IMR-90 (cell line): ENCODE results near the gene ANKRD55. TPM values are rescaled to one million over a fixed set of nuclear protein-coding genes. Genes with fewer than 3 reads are reported as not detected.

Experiments used
- ATAC-seq: fragments of 200-7000 bp; cut with Tn5 transposase; 2 replicates; pipeline ENCODE4 v1.9.1; 2020; ENCODE audit warnings: low read depth, mild to moderate bottlenecking, moderate library complexity
- BruUV-seq: library from RNA; stranded (reverse); fragments of 400-500 nt; replicated peaks from 2 replicates; lab custom pipeline; 2021; lab: Mats Ljungman, UMichigan
- CTCF ChIA-PET: fragments of 300-600 bp; formaldehyde crosslinking; extraction: SDS; loops from one replicate; lab custom pipeline; 2021; ENCODE audit warnings: antibody characterized with exemption; lab: Yijun Ruan, JAX
- POLR2A ChIA-PET: fragments of 300-600 bp; sonication (Branson Sonifier 250); formaldehyde crosslinking; loops from one replicate; lab custom pipeline; 2022; ENCODE audit warnings: antibody characterized with exemption; ENCODE audit not compliant: unreplicated experiment; lab: Charles Lee
- DNase-seq: peaks from one replicate; pipeline ENCODE4 v3.0.0; 2013
- H2AFZ ChIP-seq: replicated peaks from 2 replicates; pipeline ENCODE3; 2013; ENCODE audit warnings: low read length, mild to moderate bottlenecking; ENCODE audit not compliant: poor library complexity
- H2AK5ac ChIP-seq: 2 replicates; pipeline ENCODE4 v1.6.1; 2013; ENCODE audit warnings: low read depth, low read length, inconsistent platforms
- H2AK9ac ChIP-seq: replicated peaks from 2 replicates; pipeline ENCODE3; 2013; ENCODE audit warnings: mild to moderate bottlenecking, low read depth, low read length, moderate library complexity; ENCODE audit not compliant: poor library complexity
- H2BK120ac ChIP-seq: 2 replicates; pipeline ENCODE4 v1.6.1; 2013; ENCODE audit warnings: low read depth, low read length, inconsistent platforms
- H2BK15ac ChIP-seq: 3 replicates; pipeline ENCODE4 v1.6.1; 2013; ENCODE audit warnings: low read depth, low read length, inconsistent platforms
- H2BK20ac ChIP-seq: 2 replicates; pipeline ENCODE4 v1.6.1; 2013; ENCODE audit warnings: low read depth, mild to moderate bottlenecking, inconsistent platforms, low read length, moderate library complexity
- H2BK5ac ChIP-seq: 2 replicates; pipeline ENCODE4 v1.6.1; 2013; ENCODE audit warnings: mild to moderate bottlenecking, low read depth, low read length, inconsistent platforms; ENCODE audit not compliant: poor library complexity, severe bottlenecking
- H3K14ac ChIP-seq: replicated peaks from 2 replicates; pipeline ENCODE4 v1.6.1; 2013; ENCODE audit warnings: low read depth, low read length, inconsistent platforms
- H3K18ac ChIP-seq: 2 replicates; pipeline ENCODE4 v1.6.1; 2013; ENCODE audit warnings: low read depth, low read length, control low read depth
- H3K23ac ChIP-seq: 2 replicates; pipeline ENCODE4 v1.6.1; 2013; ENCODE audit warnings: low read depth, low read length, inconsistent platforms
- H3K27ac ChIP-seq: 2 replicates; pipeline ENCODE4 v1.5.1; 2013; ENCODE audit warnings: mild to moderate bottlenecking, control low read depth, low read length; ENCODE audit not compliant: insufficient read depth
- H3K27me3 ChIP-seq: 2 replicates; pipeline ENCODE4 v1.6.1; 2013; ENCODE audit warnings: low read length; ENCODE audit not compliant: control insufficient read depth, insufficient read depth
- H3K36me3 ChIP-seq: 2 replicates; pipeline ENCODE4 v1.6.1; 2013; ENCODE audit warnings: low read length, mixed read lengths; ENCODE audit not compliant: control insufficient read depth, insufficient read depth
- H3K4ac ChIP-seq: 2 replicates; pipeline ENCODE4 v1.6.1; 2013; ENCODE audit warnings: low read depth, low read length, inconsistent platforms
- H3K4me1 ChIP-seq: 2 replicates; pipeline ENCODE4 v1.6.1; 2013; ENCODE audit warnings: low read length, mixed read lengths; ENCODE audit not compliant: control insufficient read depth, insufficient read depth
- H3K4me2 ChIP-seq: 2 replicates; pipeline ENCODE4 v1.6.1; 2013; ENCODE audit warnings: low read depth, mild to moderate bottlenecking, control low read depth, low read length, moderate library complexity
- H3K4me3 ChIP-seq: 2 replicates; pipeline ENCODE4 v1.5.1; 2013; ENCODE audit warnings: low read depth, mild to moderate bottlenecking, control low read depth, low read length, moderate library complexity; ENCODE audit not compliant: insufficient read depth
- H3K56ac ChIP-seq: 2 replicates; pipeline ENCODE4 v1.6.1; 2013; ENCODE audit warnings: low read length, inconsistent platforms; ENCODE audit not compliant: insufficient read depth; ENCODE audit errors: extremely low read depth
- H3K79me1 ChIP-seq, 2 experiments: 2 replicates each; pipeline ENCODE4 v1.6.1; 2013; ENCODE audit warnings: low read length in 2 of 2, inconsistent platforms in 1 of 2, low read depth in 1 of 2
- H3K9ac ChIP-seq: 2 replicates; pipeline ENCODE4 v1.6.1; 2013; ENCODE audit warnings: low read depth, low read length, control low read depth
- H3K9me1 ChIP-seq: 2 replicates; pipeline ENCODE4 v1.6.1; 2013; ENCODE audit warnings: low read length, inconsistent platforms; ENCODE audit not compliant: insufficient read depth
- H3K9me3 ChIP-seq: 2 replicates; pipeline ENCODE4 v1.6.1; 2013; ENCODE audit warnings: low read length; ENCODE audit not compliant: control insufficient read depth, insufficient read depth
- H4K20me1 ChIP-seq: 2 replicates; pipeline ENCODE4 v1.6.1; 2013; ENCODE audit warnings: low read length, inconsistent platforms; ENCODE audit not compliant: insufficient read depth
- H4K5ac ChIP-seq: 2 replicates; pipeline ENCODE4 v1.6.1; 2013; ENCODE audit warnings: mild to moderate bottlenecking, low read depth, low read length, control low read depth
- H4K8ac ChIP-seq, 2 experiments: 2 replicates each; pipeline ENCODE4 v1.6.1; 2013; ENCODE audit warnings: low read depth in 2 of 2, low read length in 2 of 2, control low read depth in 1 of 2, inconsistent platforms in 1 of 2
- H4K91ac ChIP-seq: 2 replicates; pipeline ENCODE4 v1.6.1; 2013; ENCODE audit warnings: low read depth, low read length, inconsistent platforms; ENCODE audit not compliant: insufficient read depth
- BHLHE40 ChIP-seq: fragments of 150-350 bp; IDR thresholded peaks from 2 replicates; pipeline ENCODE4 v1.6.1; 2016; ENCODE audit warnings: mild to moderate bottlenecking, low read depth, low read length
- CEBPB ChIP-seq: IDR thresholded peaks from 2 replicates; pipeline ENCODE4 v1.6.1; 2012; ENCODE audit warnings: low read depth, low read length, improper control_type of control experiment
- CHD1 ChIP-seq: IDR thresholded peaks from 2 replicates; pipeline ENCODE4 v1.6.1; 2012; ENCODE audit warnings: low read depth, low read length, improper control_type of control experiment
- FOS ChIP-seq: fragments of 150-350 bp; IDR thresholded peaks from 2 replicates; pipeline ENCODE4 v1.6.1; 2016; ENCODE audit warnings: low read depth, low read length
- MAFK ChIP-seq: IDR thresholded peaks from 2 replicates; pipeline ENCODE4 v1.6.1; 2012; ENCODE audit warnings: low read depth, low read length, improper control_type of control experiment
- MAZ ChIP-seq: IDR thresholded peaks from 2 replicates; pipeline ENCODE4 v1.6.1; 2012; ENCODE audit warnings: low read depth, mild to moderate bottlenecking, low read length, improper control_type of control experiment, moderate library complexity, borderline replicate concordance
- NFE2L2 ChIP-seq: fragments of 150-350 bp; IDR thresholded peaks from 2 replicates; pipeline ENCODE4 v1.6.1; 2016; ENCODE audit warnings: low read depth, mild to moderate bottlenecking, low read length
- RFX5 ChIP-seq: IDR thresholded peaks from 2 replicates; pipeline ENCODE4 v1.8.0; 2012; ENCODE audit warnings: low read depth, mild to moderate bottlenecking, low read length, moderate library complexity
- SMC3 ChIP-seq: fragments of 150-350 bp; IDR thresholded peaks from 2 replicates; pipeline ENCODE4 v1.6.1; 2016; ENCODE audit warnings: low read depth, mild to moderate bottlenecking, antibody characterized with exemption, low read length, moderate library complexity
- WGBS, 2 experiments: methylation state at CpG; one replicate each; pipeline versions ENCODE4 v1.1.5 to v1.1.7; 2013; ENCODE audit warnings: missing lambda C conversion rate in 2 of 2; ENCODE audit not compliant: insufficient read length in 1 of 2; ENCODE audit errors: extremely low coverage in 2 of 2; 5-methylcytosine and 5-hydroxymethylcytosine counted together
- dilution Hi-C: fragments of 300-500 bp; cut with HindIII; formaldehyde crosslinking; loops from one replicate; pipeline ENCODE4 v1.14.3; 2018; ENCODE audit warnings: low sequenced_read_pairs; ENCODE audit not compliant: unreplicated experiment
- in situ Hi-C: fragments of 300-500 bp; cut with MboI; formaldehyde crosslinking; loops from 3 replicates; pipeline ENCODE4 v1.14.3; 2019; ENCODE audit warnings: low sequenced_read_pairs, inconsistent platforms, mixed read lengths
- intact Hi-C: fragments of 100-400 bp; cut with micrococcal nuclease; formaldehyde crosslinking; loops from 2 replicates; pipeline ENCODE4 v1.10.0; 2022
- polyA plus RNA-seq, 3 experiments: library from polyadenylated mRNA; depleted of rRNA; stranded (reverse); fragments of >200 nt; gene quantifications; 2 replicates each; pipeline ENCODE4 v1.2.3, GENCODE V29; 2012; ENCODE audit warnings: low replicate concordance in 1 of 3
- total RNA-seq: library from RNA; depleted of rRNA; stranded (reverse); fragments of >200 nt; gene quantifications from 2 replicates; pipeline ENCODE4 v1.2.3, GENCODE V29; 2012
- TF ChIP-seq, protein P1 (sequence below): fragments of 150-350 bp; IDR thresholded peaks from 2 replicates; pipeline ENCODE4 v1.6.1; 2017; ENCODE audit warnings: mild to moderate bottlenecking, antibody characterized with exemption, low read length, low read depth
- TF ChIP-seq, protein P2 (sequence below): conservative IDR thresholded peaks from 2 replicates; pipeline ENCODE4 v1.5.1; 2012; ENCODE audit warnings: mild to moderate bottlenecking, low read depth, low read length, improper control_type of control experiment
- TF ChIP-seq, protein P3 (sequence below): fragments of 150-350 bp; IDR thresholded peaks from 2 replicates; pipeline ENCODE4 v1.6.1; 2016; ENCODE audit warnings: low read depth, mild to moderate bottlenecking, low read length, moderate library complexity, borderline replicate concordance

The ANKRD55 gene
- total and polyA plus RNA-seq, 2 of the 4 experiments (the other 2 are of a cell fraction), result not detected

DNA sequence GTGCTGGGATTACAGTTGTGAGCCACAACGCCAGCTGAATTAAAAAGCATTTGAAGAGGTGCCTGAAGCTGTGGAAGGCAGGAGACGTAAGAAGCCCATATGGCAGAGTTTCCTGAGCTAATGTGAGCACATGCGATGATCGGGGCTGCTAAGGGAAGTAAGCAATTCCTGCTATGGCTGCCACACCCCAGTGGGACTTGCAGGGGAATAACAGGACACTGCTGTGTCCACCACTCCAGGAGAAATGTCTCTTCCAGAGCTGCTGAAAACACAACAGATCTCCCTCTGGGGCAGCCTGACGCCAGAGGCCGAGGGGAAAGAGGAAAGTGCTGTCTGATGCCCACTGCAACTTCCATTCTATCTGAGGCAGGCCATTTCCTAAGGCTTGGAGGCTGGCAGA, 46.2 kb upstream of the ANKRD55 start:
- dilution Hi-C loops (no loop called here), in situ Hi-C loops (no loop called here), intact Hi-C loops (loop anchor here (2.0 kb wide), 1 partner anchor 538 kb away; no protein-coding TSS in a partner anchor)
- Histone ChIP-seq H4K5ac (peak overlapping the region; percentile 82), H4K8ac (peak overlapping the region; percentile 97 to 99), H3K9ac (peak overlapping the region; percentile 78), H2BK5ac (peak overlapping the region; percentile 78), H3K4ac (peak overlapping the region; percentile 100), H3K4me1 (peaks cover 24% of the 10 kb centered on the region), H3K23ac (peak overlapping the region; percentile 100), H4K91ac (peak overlapping the region; percentile 100), H2BK20ac (peak overlapping the region; percentile 99), H4K20me1 (no peaks in the 10 kb centered on the region), H3K36me3 (no peaks in the 10 kb centered on the region), H2BK120ac (peak overlapping the region; percentile 99), H3K27ac (peak overlapping the region; percentile 98), H3K4me3 (no peak overlapping the region), H3K9me3 (no peaks in the 10 kb centered on the region), H3K4me2 (no peak overlapping the region), H3K79me1 (peaks cover 0 to 21% of the 10 kb centered on the region in 2 experiments; a peak in 1 of 4 replicates), H3K14ac (peak overlapping the region; percentile 97), H3K9me1 (peaks cover 29% of the 10 kb centered on the region), H3K18ac (peak overlapping the region; percentile 98), H2BK15ac (peak overlapping the region; percentile 64; the same call in 2 of the 3 replicates), H2AFZ (peak overlapping the region; percentile 73), H3K27me3 (no peaks in the 10 kb centered on the region), H3K56ac (peak overlapping the region; percentile 99), H2AK5ac (peak overlapping the region; percentile 99), H2AK9ac (peak overlapping the region; percentile 97)
- CTCF ChIA-PET, result interaction anchor here (0.6 to 1.0 kb wide), 2 partner anchors 241 to 703 kb away, joined by 3 read pairs; no protein-coding TSS in a partner anchor
- ATAC-seq (no peak), DNase-seq (no peak)
- no TSS peak for BruUV-seq
- 60% methylated on average over 1 of the region's 6 CpGs; no CpG with 5 or more reads in 1 of the 2 experiments for WGBS, 2 experiments
- POLR2A ChIA-PET, result no interaction called here
- TF ChIP-seq, protein P1, sequence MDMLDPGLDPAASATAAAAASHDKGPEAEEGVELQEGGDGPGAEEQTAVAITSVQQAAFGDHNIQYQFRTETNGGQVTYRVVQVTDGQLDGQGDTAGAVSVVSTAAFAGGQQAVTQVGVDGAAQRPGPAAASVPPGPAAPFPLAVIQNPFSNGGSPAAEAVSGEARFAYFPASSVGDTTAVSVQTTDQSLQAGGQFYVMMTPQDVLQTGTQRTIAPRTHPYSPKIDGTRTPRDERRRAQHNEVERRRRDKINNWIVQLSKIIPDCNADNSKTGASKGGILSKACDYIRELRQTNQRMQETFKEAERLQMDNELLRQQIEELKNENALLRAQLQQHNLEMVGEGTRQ, result no peak
- TF ChIP-seq FOS (no peak), MAFK (no peak), NFE2L2 (no peak), MAZ (no peak), SMC3 (no peak), BHLHE40 (no peak), RFX5 (no peak), CEBPB (no peak), CHD1 (no peak)
- TF ChIP-seq, protein P2, sequence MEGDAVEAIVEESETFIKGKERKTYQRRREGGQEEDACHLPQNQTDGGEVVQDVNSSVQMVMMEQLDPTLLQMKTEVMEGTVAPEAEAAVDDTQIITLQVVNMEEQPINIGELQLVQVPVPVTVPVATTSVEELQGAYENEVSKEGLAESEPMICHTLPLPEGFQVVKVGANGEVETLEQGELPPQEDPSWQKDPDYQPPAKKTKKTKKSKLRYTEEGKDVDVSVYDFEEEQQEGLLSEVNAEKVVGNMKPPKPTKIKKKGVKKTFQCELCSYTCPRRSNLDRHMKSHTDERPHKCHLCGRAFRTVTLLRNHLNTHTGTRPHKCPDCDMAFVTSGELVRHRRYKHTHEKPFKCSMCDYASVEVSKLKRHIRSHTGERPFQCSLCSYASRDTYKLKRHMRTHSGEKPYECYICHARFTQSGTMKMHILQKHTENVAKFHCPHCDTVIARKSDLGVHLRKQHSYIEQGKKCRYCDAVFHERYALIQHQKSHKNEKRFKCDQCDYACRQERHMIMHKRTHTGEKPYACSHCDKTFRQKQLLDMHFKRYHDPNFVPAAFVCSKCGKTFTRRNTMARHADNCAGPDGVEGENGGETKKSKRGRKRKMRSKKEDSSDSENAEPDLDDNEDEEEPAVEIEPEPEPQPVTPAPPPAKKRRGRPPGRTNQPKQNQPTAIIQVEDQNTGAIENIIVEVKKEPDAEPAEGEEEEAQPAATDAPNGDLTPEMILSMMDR, result no peak
- TF ChIP-seq, protein P3, sequence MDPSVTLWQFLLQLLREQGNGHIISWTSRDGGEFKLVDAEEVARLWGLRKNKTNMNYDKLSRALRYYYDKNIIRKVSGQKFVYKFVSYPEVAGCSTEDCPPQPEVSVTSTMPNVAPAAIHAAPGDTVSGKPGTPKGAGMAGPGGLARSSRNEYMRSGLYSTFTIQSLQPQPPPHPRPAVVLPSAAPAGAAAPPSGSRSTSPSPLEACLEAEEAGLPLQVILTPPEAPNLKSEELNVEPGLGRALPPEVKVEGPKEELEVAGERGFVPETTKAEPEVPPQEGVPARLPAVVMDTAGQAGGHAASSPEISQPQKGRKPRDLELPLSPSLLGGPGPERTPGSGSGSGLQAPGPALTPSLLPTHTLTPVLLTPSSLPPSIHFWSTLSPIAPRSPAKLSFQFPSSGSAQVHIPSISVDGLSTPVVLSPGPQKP, result no peak
